HepG2 (cell line): ENCODE data around the gene WDR59. TPM values are rescaled to one million over a fixed set of nuclear protein-coding genes. Genes with fewer than 3 reads are reported as not detected.
A peak's percentile ranks its signal among the peaks of the same experiment; 100 is the strongest.

ENCODE experiments used
- AKNA ChIP-seq: sonication (generic); formaldehyde crosslinking; IDR thresholded peaks from 2 replicates; pipeline ENCODE4 v1.4.0; 2020; ENCODE audit warnings: missing genetic modification reagents, borderline replicate concordance
- ATRX ChIP-seq: sonication (generic); formaldehyde crosslinking; IDR thresholded peaks from 2 replicates; pipeline ENCODE4 v1.4.0; 2020; ENCODE audit warnings: missing genetic modification reagents, borderline replicate concordance
- ERF ChIP-seq: IDR thresholded peaks from 2 replicates; pipeline ENCODE4 v1.6.1; 2018; ENCODE audit warnings: missing biosample characterization, missing genetic modification reagents
- HIVEP1 ChIP-seq: sonication (generic); formaldehyde crosslinking; IDR thresholded peaks from 2 replicates; pipeline ENCODE4 v1.4.0; 2020; ENCODE audit warnings: mild to moderate bottlenecking, missing genetic modification reagents
- NFYB ChIP-seq: sonication (generic); formaldehyde crosslinking; IDR thresholded peaks from 2 replicates; pipeline ENCODE4 v1.4.0; 2020; ENCODE audit warnings: missing genetic modification reagents
- YEATS4 ChIP-seq: sonication (generic); formaldehyde crosslinking; IDR thresholded peaks from 2 replicates; pipeline ENCODE4 v1.4.0; 2020; ENCODE audit warnings: missing genetic modification reagents, borderline replicate concordance
- ZBTB33 ChIP-seq: sonication (generic); formaldehyde crosslinking; IDR thresholded peaks from 2 replicates; pipeline ENCODE4 v1.4.0; 2020; ENCODE audit warnings: missing genetic modification reagents
- ZBTB7A ChIP-seq: sonication (generic); formaldehyde crosslinking; IDR thresholded peaks from 2 replicates; pipeline ENCODE4 v1.8.0; 2022; ENCODE audit warnings: mild to moderate bottlenecking, missing genetic modification reagents
- ZNF468 ChIP-seq: sonication (generic); formaldehyde crosslinking; IDR thresholded peaks from 2 replicates; pipeline ENCODE4 v1.8.0; 2022; ENCODE audit warnings: mild to moderate bottlenecking, moderate library complexity, missing genetic modification reagents
- ZNF589 ChIP-seq: sonication (generic); formaldehyde crosslinking; conservative IDR thresholded peaks from 2 replicates; pipeline ENCODE4 v1.8.0; 2022; ENCODE audit warnings: mild to moderate bottlenecking, moderate library complexity, missing genetic modification reagents
- ZNF713 ChIP-seq: sonication (generic); formaldehyde crosslinking; IDR thresholded peaks from 2 replicates; pipeline ENCODE4 v1.4.0; 2020; ENCODE audit warnings: mild to moderate bottlenecking, missing genetic modification reagents
- ZNF737 ChIP-seq: sonication (generic); formaldehyde crosslinking; IDR thresholded peaks from 2 replicates; pipeline ENCODE4 v1.5.0; 2020; ENCODE audit warnings: missing genetic modification reagents, mild to moderate bottlenecking, borderline replicate concordance
- polyA plus RNA-seq, 8 experiments: library from polyadenylated mRNA; depleted of rRNA in 3 of 8; stranded (reverse) in 7 of 8; unstranded in 1 of 8; fragments of >200 nt; fragmentation: Illumina TruSeq in 4 of 8; extraction: Trizol in 4 of 8; gene quantifications; 2 replicates each; pipeline versions ENCODE4 v1.2.1 to v1.2.3, GENCODE V29; 2011 to 2016; ENCODE audit warnings: low read depth in 4 of 8, missing spikeins in 1 of 8, mixed read lengths in 1 of 8; ENCODE audit not compliant: insufficient read depth in 1 of 8
- total RNA-seq, 5 experiments: library from RNA; depleted of rRNA; stranded (reverse); fragments of >200 nt; fragmentation: Illumina TruSeq; extraction: Trizol; gene quantifications; 2 replicates each; pipeline ENCODE4 v1.2.3, GENCODE V29; 2016; ENCODE audit warnings: low read depth in 1 of 5
- TF ChIP-seq, protein P1 (sequence below): sonication (generic); formaldehyde crosslinking; IDR thresholded peaks from 2 replicates; pipeline ENCODE4 v1.5.1; 2020; ENCODE audit warnings: mild to moderate bottlenecking, missing genetic modification reagents
- TF ChIP-seq, protein P2 (sequence below): sonication (generic); formaldehyde crosslinking; IDR thresholded peaks from 2 replicates; pipeline ENCODE4 v1.8.0; 2022; ENCODE audit warnings: missing genetic modification reagents, mild to moderate bottlenecking, inconsistent platforms, borderline replicate concordance
- TF ChIP-seq, protein P3 (sequence below): sonication (generic); formaldehyde crosslinking; IDR thresholded peaks from 2 replicates; pipeline ENCODE4 v1.5.0; 2020; ENCODE audit warnings: mild to moderate bottlenecking, missing genetic modification reagents

Gene WDR59
- total and polyA plus RNA-seq, 2 of the 13 experiments (the other 11 are each of a cell fraction or from before 2014, with no cell fraction given), result 65.2 to 306 TPM

DNA sequence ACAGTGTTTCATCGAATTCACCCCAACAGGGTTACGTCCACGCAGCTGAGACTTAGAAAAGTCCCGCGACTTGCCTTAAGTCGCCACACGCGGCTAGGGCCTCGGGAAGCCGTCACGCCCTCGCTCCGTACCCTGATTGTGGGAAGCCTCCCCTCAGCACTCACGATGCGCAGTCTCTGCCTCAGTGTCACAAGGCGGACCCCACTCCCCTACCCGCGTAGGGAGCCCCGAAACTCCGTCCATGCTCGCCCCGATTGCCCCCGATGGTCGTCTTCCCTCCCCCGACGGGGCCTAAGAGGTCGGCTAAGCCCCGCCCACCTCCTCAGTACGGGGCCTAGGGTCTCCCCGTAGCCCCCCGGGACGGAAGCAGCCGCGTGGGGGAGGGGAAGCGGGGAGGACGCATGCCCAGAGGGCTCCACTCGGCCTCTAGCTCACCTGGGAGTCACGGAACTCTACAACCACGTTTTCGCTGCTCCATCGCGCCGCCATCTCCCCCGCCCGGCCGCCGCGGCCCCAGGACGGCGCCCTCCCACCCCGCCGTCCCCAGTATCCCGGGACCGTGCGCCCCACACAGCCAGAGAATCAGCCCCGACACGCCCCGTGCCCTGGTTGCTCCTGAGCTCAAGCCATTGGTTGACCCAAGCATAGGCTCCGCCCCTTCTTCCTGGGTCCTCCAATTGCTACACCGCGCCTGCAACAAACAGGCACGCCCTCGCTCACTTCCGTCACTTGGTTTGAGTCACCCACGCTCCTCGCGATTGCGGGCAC lies at the start of gene WDR59 (continued):
- TF ChIP-seq ZNF737, result no peak
- TF ChIP-seq ZNF713 (CRISPR knock-in tag), result no peak
- TF ChIP-seq ATRX, result no peak
- no peak; the same call in 1 of the 2 replicates for TF ChIP-seq ZBTB33 (CRISPR knock-in tag)
- TF ChIP-seq ZNF468 (CRISPR knock-in tag), result no peak
- TF ChIP-seq YEATS4 (CRISPR knock-in tag), result peak; percentile 88
- peak; percentile 14; the same call in 1 of the 2 replicates for TF ChIP-seq HIVEP1
- peak; percentile 72; the same call in 1 of the 2 replicates for TF ChIP-seq ERF (CRISPR knock-in tag)
- no peak for TF ChIP-seq AKNA (CRISPR knock-in tag)
- peak; percentile 99 for TF ChIP-seq ZBTB7A (CRISPR knock-in tag)
- TF ChIP-seq, protein P1, sequence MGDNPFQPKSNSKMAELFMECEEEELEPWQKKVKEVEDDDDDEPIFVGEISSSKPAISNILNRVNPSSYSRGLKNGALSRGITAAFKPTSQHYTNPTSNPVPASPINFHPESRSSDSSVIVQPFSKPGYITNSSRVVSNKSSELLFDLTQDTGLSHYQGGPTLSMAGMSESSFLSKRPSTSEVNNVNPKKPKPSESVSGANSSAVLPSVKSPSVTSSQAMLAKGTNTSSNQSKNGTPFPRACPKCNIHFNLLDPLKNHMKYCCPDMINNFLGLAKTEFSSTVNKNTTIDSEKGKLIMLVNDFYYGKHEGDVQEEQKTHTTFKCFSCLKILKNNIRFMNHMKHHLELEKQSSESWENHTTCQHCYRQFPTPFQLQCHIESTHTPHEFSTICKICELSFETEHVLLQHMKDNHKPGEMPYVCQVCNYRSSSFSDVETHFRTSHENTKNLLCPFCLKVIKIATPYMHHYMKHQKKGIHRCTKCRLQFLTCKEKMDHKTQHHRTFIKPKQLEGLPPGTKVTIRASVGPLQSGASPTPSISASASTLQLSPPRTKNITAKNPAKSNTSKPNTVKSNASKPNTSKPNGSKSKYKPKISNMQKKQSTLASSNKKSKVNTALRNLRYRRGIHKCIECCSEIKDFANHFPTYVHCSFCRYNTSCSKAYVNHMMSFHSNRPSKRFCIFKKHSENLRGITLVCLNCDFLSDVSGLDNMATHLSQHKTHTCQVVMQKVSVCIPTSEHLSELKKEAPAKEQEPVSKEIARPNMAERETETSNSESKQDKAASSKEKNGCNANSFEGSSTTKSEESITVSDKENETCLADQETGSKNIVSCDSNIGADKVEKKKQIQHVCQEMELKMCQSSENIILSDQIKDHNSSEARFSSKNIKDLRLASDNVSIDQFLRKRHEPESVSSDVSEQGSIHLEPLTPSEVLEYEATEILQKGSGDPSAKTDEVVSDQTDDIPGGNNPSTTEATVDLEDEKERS, result peak; percentile 75; the same call in 1 of the 2 replicates
- TF ChIP-seq, protein P2, sequence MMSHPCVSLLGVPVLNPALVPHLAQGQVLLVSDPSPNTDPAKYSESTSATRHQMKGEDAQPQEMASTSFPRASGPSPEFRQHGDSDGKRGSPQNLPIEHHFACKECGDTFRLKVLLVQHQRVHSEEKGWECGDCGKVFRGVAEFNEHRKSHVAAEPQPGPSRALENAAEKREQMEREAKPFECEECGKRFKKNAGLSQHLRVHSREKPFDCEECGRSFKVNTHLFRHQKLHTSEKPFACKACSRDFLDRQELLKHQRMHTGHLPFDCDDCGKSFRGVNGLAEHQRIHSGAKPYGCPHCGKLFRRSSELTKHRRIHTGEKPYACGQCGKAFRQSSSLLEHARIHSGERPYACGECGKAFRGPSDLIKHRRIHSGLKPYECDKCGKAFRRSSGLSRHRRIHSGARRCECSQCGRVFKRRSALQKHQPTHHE (CRISPR knock-in tag), result no peak; the same call in 1 of the 2 replicates
- TF ChIP-seq ZNF589 (CRISPR knock-in tag), result no peak
- peak; percentile 92 for TF ChIP-seq NFYB (CRISPR knock-in tag)
- TF ChIP-seq, protein P3, sequence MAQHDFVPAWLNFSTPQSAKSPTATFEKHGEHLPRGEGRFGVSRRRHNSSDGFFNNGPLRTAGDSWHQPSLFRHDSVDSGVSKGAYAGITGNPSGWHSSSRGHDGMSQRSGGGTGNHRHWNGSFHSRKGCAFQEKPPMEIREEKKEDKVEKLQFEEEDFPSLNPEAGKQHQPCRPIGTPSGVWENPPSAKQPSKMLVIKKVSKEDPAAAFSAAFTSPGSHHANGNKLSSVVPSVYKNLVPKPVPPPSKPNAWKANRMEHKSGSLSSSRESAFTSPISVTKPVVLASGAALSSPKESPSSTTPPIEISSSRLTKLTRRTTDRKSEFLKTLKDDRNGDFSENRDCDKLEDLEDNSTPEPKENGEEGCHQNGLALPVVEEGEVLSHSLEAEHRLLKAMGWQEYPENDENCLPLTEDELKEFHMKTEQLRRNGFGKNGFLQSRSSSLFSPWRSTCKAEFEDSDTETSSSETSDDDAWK (CRISPR knock-in tag), result no peak
